ENCODE results near the gene GFOD1. TPM values are rescaled to one million over a fixed set of nuclear protein-coding genes. Genes with fewer than 3 reads are reported as not detected.

The GFOD1 gene
- total and polyA plus RNA-seq, 10 of the 15 experiments (the other 5 are each of a cell fraction or from before 2014, with no cell fraction given): 6.5 to 41.4 (median 16.0) TPM

GRCh38 chr6:13328076-13328874, 159.1 kb downstream of the GFOD1 start, which contains the start of gene TBC1D7 (continued):
- TF ChIP-seq CUX1 (IDR thresholded peaks at IDR 0.05; ENCODE audit: insufficient replicate concordance, low read depth, low read length) (no peak), TCF3 (IDR thresholded peaks at IDR 0.05; ENCODE audit: borderline replicate concordance, insufficient read depth, low read depth, low read length) (no peak), MYC (IDR thresholded peaks at IDR 0.05; ENCODE audit: insufficient read depth, insufficient read length, insufficient replicate concordance, low read length, severe bottlenecking) (no peak), RELA (IDR thresholded peaks at IDR 0.05; ENCODE audit: borderline replicate concordance, partially characterized antibody) (peak; percentile 47), PBX3 (IDR thresholded peaks at IDR 0.05; ENCODE audit: insufficient replicate concordance, low read depth, low read length) (peak; percentile 8), NR2F1 (conservative IDR thresholded peaks at IDR 0.05) (0 out of 2 replicates have a peak, but pooled peaks have one; percentile 34), ZNF687 (IDR thresholded peaks at IDR 0.05) (peak; percentile 81), IRF3 (IDR thresholded peaks at IDR 0.05) (peak; percentile 19; the same call in 1 of the 2 replicates), CREB1 (IDR thresholded peaks at IDR 0.05; ENCODE audit: low read depth) (peak; percentile 81; the same call in 1 of the 2 replicates), BCL11A (IDR thresholded peaks at IDR 0.05; ENCODE audit: low read depth, low read length) (no peak), CTCF (IDR thresholded peaks at IDR 0.05 in 2 of 3, conservative IDR thresholded peaks at IDR 0.05 in 1 of 3; ENCODE audit: control insufficient read depth in 2 of 3, extremely low read depth in 1 of 3, insufficient read depth in 1 of 3, low read depth in 3 of 3, low read length in 3 of 3) (0 out of 6 replicates have a peak, but pooled peaks of 1 of the 3 experiments have one; percentile 1), GABPA (IDR thresholded peaks at IDR 0.05; ENCODE audit: low read depth) (peak; percentile 60; the same call in 1 of the 2 replicates), FOXM1 (IDR thresholded peaks at IDR 0.05; ENCODE audit: low read depth, low read length) (no peak)

Data from GM12878 (cell line).